HFF-Myc (cell line): Measurements from ENCODE around the gene KDELR1.

Experiments
- DNase-seq: peaks from one replicate; pipeline ENCODE4 v3.0.0-alpha.2; 2011; ENCODE audit warnings: low read depth; ENCODE audit errors: extremely low read depth
- H3K4me3 ChIP-seq: replicated peaks from 2 replicates; pipeline ENCODE4 v1.5.1; 2011; ENCODE audit warnings: low read depth, mild to moderate bottlenecking, control low read depth, low read length
- TF ChIP-seq, protein P1 (sequence below): IDR thresholded peaks from 2 replicates; pipeline ENCODE4 v1.5.1; 2012; ENCODE audit warnings: mild to moderate bottlenecking, low read depth, low read length, control low read depth; ENCODE audit errors: missing control alignments

Gene KDELR1

DNA sequence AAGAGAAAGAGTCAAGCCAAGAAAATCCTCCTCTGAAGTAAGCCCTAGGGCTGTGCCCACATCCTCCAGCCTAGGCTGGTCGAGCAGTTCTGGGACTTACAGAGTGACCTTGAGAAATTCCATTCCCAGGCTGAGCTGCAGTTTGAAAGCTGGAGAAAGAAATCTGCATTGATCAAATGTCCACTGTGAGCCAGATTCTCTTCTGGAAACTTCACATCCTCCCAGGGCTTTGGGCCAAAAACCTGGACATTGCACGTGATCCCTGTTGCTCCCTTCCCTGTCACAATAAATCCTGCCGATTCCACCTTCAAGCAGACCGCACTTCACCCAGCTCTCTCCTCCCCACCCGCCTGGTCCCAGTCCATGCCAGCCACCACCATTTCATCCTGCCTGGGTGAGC is 43.3 kb downstream of the KDELR1 start:
- no peak for DNase-seq
- no peak overlapping the region for H3K4me3 ChIP-seq
- TF ChIP-seq, protein P1, sequence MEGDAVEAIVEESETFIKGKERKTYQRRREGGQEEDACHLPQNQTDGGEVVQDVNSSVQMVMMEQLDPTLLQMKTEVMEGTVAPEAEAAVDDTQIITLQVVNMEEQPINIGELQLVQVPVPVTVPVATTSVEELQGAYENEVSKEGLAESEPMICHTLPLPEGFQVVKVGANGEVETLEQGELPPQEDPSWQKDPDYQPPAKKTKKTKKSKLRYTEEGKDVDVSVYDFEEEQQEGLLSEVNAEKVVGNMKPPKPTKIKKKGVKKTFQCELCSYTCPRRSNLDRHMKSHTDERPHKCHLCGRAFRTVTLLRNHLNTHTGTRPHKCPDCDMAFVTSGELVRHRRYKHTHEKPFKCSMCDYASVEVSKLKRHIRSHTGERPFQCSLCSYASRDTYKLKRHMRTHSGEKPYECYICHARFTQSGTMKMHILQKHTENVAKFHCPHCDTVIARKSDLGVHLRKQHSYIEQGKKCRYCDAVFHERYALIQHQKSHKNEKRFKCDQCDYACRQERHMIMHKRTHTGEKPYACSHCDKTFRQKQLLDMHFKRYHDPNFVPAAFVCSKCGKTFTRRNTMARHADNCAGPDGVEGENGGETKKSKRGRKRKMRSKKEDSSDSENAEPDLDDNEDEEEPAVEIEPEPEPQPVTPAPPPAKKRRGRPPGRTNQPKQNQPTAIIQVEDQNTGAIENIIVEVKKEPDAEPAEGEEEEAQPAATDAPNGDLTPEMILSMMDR, result no peak

DNA sequence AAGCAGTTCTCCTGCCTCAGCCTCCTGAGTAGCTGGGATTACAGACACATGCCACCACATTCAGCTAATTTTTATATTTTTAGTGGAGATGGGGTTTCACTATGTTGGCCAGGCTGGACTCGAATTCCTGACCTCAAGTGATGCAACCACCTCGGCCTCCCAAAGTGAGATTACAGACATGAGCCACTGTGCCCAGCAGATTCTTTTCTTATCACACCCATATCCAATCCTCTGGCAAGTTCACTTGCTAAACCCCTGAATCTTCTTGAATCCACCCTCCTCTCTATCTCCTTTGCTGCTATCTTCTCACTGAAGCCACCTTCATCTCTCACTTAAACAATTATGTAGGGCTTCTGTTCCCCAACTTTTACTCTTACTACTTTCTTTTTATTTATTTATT is 45.2 kb downstream of the KDELR1 start:
- TF ChIP-seq, protein P1, result no peak
- no peak for DNase-seq
- no peak overlapping the region for H3K4me3 ChIP-seq

DNA sequence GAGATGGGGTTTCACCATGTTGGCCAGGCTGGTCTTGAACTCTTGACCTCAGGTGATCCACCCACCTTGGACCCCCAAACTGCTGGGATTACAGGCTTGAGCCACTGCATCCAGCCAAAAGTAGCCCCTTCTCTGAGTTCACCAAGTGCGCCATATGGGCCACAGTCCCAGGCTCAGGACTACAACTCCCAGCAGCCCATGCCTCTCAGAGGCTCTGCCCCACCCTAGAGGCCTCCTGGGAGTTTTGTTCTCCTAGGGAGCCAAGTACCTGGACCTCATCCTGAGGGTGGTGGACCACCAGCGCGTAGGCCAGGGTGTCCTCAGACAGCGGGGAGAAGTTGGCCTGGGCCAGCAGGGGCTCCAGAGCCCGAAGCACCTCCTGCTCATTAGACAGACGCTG is 46.5 kb downstream of the KDELR1 start:
- TF ChIP-seq, protein P1, result no peak
- H3K4me3 ChIP-seq, result no peak overlapping the region
- no peak for DNase-seq

DNA sequence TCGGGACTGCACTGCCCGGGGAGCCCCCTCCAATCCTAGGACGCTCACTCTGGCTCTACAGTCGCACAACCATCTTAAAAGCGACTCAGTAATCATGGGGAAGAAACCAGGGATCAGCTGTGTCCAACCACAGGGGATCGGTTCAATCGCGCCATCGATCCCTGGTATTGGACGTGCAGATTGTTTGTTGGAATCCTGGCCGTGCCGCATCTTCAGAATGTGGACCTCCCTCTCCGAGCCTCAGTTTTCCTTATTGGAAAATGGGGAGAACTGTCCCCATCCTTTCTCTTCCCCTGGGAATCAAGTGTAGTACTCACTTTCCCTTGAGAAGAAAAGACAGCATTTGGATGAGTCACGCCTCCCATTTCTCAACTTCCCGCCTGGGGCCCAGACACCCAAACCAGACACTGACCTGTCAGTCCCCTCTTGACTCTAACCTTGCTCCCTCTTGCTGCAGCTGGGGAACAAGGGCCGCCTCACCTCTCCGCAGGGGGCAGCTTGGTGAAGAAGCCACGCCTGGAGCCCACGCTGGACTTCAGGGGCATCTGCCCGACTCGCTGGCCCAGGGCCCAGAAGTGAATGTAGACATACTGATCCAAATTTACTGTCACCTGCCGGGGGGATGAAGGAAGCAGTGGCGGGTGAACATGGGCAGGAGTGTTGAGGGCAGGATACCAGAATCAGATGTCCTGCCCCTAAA is 48.4 kb downstream of the KDELR1 start:
- DNase-seq, result no peak
- no peak overlapping the region for H3K4me3 ChIP-seq
- TF ChIP-seq, protein P1, result no peak

DNA sequence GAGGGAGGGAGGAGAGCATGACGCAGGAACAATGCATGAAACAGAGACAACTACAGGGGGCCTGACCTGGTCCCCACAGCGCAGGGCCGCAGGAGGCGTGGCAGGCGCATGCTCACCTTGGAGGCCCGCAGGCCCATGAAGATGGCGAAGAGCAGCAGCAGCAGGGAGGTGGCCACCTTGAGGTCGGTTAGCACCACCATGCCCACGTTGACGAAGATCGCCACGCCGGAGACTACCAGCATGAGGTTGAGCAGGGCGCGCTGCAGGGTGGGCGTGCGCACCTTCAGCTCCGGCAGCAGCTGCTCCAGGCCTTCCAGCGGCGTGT is 49.0 kb downstream of the KDELR1 start:
- TF ChIP-seq, protein P1, result no peak
- no peak overlapping the region for H3K4me3 ChIP-seq
- no peak for DNase-seq

DNA sequence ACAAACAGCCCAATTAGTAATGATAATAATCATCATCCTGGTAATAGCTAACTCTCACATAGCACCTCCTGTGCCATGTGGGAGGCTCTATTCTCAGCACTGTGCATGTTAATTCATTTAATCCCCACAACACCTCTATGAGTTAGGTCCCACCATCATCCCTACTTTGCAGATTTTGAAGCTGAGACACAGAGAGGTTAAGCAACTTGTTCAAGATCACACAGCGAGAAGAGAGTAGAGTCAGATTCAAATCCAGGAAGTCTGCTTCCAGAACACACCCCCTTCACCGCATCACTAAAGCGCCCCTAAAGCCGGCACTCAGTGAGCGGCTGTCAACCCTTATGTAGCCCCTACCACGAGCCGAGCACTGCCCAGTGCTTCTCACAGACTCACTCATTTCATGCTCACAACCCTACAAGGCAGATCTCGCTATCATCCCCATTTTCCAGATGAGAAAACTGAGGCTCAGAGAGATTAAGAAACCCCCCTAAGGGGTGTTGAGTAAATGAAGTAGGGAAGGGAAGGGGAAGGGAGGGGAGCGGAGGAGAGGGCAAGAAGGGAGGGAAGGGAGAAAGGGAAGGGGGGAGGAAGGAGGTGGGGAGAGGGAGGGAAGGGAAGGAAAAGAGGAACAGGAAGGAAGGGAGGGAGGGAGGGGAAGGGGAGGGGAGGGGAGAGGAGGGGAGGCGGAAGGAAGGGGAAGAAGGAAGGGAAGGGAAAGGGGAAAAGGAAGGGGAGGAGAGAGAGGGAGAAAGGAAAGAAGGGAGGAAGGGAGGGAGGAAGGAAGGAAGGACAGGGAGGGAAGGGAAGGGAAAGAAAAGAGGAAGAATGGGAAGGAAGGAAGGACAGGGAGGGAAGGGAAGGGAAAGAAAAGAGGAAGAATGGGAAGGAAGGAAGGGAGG is 49.6 kb downstream of the KDELR1 start:
- TF ChIP-seq, protein P1, result no peak
- DNase-seq, result no peak
- no peak overlapping the region for H3K4me3 ChIP-seq
